Peyer's patch (tissue), 4 donors: ENCODE data around the gene KCNS1. TPM values are rescaled to one million over a fixed set of nuclear protein-coding genes. Genes with fewer than 3 reads are reported as not detected.

Experiments used
- DNase-seq, 3 donors: peaks; one replicate each; pipeline ENCODE4 v3.0.0-alpha.2; 2017 to 2019
- H3K27ac ChIP-seq, 4 donors: fragments of 200-600 bp; sonication (generic); one replicate each; pipeline ENCODE4 v1.5.1; 2016 to 2019
- H3K27me3 ChIP-seq, 2 donors: fragments of 200-600 bp; sonication (generic); one replicate each; pipeline ENCODE4 v1.5.1; 2019
- H3K36me3 ChIP-seq, 3 donors: fragments of 200-600 bp; sonication (generic); one replicate each; pipeline ENCODE4 v1.5.1; 2016 to 2019
- H3K4me1 ChIP-seq, 4 donors: fragments of 200-600 bp; sonication (generic); one replicate each; pipeline ENCODE4 v1.5.1; 2016 to 2019
- H3K4me3 ChIP-seq, 4 donors: fragments of 200-600 bp; sonication (generic); 1 replicate in 3 of 4; 2 replicates in 1 of 4; pipeline ENCODE4 v1.5.1; 2016 to 2019; ENCODE audit warnings: mild to moderate bottlenecking in 1 of 4
- H3K9me3 ChIP-seq, 4 donors: fragments of 200-600 bp; sonication (generic); one replicate each; pipeline ENCODE4 v1.5.1; 2016 to 2019; ENCODE audit warnings: mild to moderate bottlenecking in 1 of 4
- POLR2A ChIP-seq, 2 donors: fragments of 450-650 bp; IDR thresholded peaks; one replicate each; pipeline ENCODE4 v1.5.1; 2017; ENCODE audit warnings: antibody characterized with exemption in 2 of 2, mild to moderate bottlenecking in 2 of 2, moderate library complexity in 2 of 2
- total RNA-seq, 4 donors: library from RNA; depleted of rRNA; stranded (reverse); fragments of >200 nt; gene quantifications; one replicate each; pipeline ENCODE4 v1.1.0, GENCODE V29; 2016
- TF ChIP-seq, protein P1 (sequence below), 6 experiments: fragments of 450-650 bp in 4 of 6; fragments of 200-600 bp in 2 of 6; sonication (generic) in 1 of 6; IDR thresholded peaks; one replicate each; pipeline ENCODE4 v1.5.1; 2017 to 2019; ENCODE audit warnings: antibody characterized with exemption in 6 of 6, mild to moderate bottlenecking in 3 of 6, moderate library complexity in 1 of 6

The KCNS1 gene
- total RNA-seq, 4 donors from 2014 or later: 0.27 TPM; not detected in 3

DNA sequence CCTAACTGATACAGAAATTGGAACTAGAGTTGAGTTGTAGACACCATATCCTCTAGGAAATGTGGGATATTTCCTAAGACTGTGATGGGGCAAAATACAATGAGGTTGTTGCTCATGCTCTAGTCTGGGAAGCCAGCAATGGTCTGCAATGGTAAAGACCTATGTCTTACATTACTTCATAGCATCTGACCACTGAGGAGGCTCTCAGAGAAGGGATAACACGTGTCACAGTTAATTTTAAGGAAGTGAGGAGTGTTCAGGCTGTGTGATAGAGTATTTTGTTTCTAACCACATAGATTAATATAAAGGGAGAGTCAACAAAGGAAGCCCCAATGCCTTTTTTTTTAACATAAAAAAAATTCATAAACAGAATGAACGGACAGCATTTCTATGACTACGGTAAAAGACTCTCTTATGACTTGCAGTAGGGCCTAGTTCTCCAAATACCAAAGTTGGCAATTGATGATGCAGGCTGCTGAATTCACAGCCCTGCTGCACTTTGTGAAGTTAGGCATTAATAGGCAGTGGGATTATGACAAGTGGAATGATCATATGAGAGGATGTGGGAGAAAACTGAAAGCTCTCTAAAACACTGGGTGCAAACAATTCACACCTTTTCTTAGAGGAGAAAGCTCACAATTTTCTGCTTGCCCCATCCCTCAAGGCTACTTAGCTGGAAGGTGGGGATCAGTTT is 13.7 kb downstream of the KCNS1 start:
- Histone ChIP-seq H3K9me3 (peaks cover 0 to 3% (median 0%) of the 10 kb centered on the region in 4 donors), H3K27me3 (no peaks in the 10 kb centered on the region), H3K4me1 (no peaks in the 10 kb centered on the region), H3K36me3 (peaks cover 0 to 3% (median 0%) of the 10 kb centered on the region in 3 donors), H3K27ac (no peak overlapping the region), H3K4me3 (no peak overlapping the region)
- no peak for DNase-seq
- no peak for TF ChIP-seq POLR2A (IDR thresholded peaks at IDR 0.05)
- TF ChIP-seq, protein P1, sequence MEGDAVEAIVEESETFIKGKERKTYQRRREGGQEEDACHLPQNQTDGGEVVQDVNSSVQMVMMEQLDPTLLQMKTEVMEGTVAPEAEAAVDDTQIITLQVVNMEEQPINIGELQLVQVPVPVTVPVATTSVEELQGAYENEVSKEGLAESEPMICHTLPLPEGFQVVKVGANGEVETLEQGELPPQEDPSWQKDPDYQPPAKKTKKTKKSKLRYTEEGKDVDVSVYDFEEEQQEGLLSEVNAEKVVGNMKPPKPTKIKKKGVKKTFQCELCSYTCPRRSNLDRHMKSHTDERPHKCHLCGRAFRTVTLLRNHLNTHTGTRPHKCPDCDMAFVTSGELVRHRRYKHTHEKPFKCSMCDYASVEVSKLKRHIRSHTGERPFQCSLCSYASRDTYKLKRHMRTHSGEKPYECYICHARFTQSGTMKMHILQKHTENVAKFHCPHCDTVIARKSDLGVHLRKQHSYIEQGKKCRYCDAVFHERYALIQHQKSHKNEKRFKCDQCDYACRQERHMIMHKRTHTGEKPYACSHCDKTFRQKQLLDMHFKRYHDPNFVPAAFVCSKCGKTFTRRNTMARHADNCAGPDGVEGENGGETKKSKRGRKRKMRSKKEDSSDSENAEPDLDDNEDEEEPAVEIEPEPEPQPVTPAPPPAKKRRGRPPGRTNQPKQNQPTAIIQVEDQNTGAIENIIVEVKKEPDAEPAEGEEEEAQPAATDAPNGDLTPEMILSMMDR (IDR thresholded peaks at IDR 0.05): no peak

DNA sequence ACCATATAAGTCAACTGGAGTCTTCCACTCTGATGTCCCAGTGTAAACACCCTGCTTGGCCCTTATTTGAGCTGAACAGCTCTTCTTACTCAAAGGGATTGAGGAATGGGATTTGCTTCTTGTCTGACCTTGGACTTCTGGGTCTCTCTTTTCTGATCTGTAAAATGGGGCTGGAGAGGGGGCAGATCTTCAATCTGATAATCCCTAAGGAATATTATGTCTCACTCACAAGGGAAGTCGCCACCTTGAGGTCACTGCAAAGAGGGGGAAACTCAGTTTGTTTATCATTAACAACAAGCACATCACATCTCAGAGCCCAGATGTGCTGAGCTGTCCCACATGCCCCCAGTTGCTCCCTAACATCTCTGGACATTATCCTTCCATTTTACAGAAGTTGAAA is 15.1 kb downstream of the KCNS1 start:
- DNase-seq: no peak
- H3K4me3 ChIP-seq: no peak overlapping the region
- no peaks in the 10 kb centered on the region for H3K4me1 ChIP-seq
- peaks cover 0 to 17% (median 0%) of the 10 kb centered on the region in 3 donors for H3K36me3 ChIP-seq
- TF ChIP-seq, protein P1 (IDR thresholded peaks at IDR 0.05): no peak
- TF ChIP-seq POLR2A (IDR thresholded peaks at IDR 0.05): no peak
- no peaks in the 10 kb centered on the region for H3K27me3 ChIP-seq
- peaks cover 0 to 7% (median 0%) of the 10 kb centered on the region in 4 donors for H3K9me3 ChIP-seq
- H3K27ac ChIP-seq: no peak overlapping the region

DNA sequence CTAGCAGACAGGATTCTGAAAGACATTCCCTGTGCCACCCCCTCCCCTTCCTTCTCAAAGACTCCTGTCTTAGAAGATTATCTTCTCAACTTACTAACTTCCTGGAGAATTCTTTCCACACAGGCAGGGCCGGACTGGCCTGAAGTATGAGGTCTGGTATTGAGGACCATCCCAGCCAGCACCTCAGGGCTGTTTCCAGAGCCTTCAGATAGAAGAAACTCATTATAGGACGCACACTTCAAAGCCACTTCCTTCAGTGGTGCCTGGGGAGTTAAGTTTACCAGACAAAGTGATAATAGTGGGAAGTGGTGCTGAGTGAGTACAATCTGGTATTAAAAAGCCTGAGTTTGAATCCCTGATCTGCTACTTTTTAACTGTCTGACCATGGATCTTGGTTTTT is 15.6 kb downstream of the KCNS1 start:
- no peaks in the 10 kb centered on the region for H3K27me3 ChIP-seq
- H3K36me3 ChIP-seq: peaks cover 0 to 22% (median 0%) of the 10 kb centered on the region in 3 donors
- no peaks in the 10 kb centered on the region for H3K4me1 ChIP-seq
- no peak for TF ChIP-seq POLR2A (IDR thresholded peaks at IDR 0.05)
- TF ChIP-seq, protein P1 (IDR thresholded peaks at IDR 0.05): no peak
- no peak overlapping the region for H3K4me3 ChIP-seq
- DNase-seq: no peak
- H3K27ac ChIP-seq: no peak overlapping the region
- H3K9me3 ChIP-seq: peaks cover 0 to 7% (median 0%) of the 10 kb centered on the region in 4 donors

- peaks cover 0 to 34% (median 0%) of the 10 kb centered on the region in 3 donors for H3K36me3 ChIP-seq
- TF ChIP-seq POLR2A (IDR thresholded peaks at IDR 0.05): no peak
- TF ChIP-seq, protein P1 (IDR thresholded peaks at IDR 0.05): no peak
- H3K27ac ChIP-seq: no peak overlapping the region
- H3K27me3 ChIP-seq: no peaks in the 10 kb centered on the region
- H3K4me1 ChIP-seq: no peaks in the 10 kb centered on the region
- DNase-seq: no peak
- H3K9me3 ChIP-seq: peaks cover 0 to 7% (median 0%) of the 10 kb centered on the region in 4 donors
- no peak overlapping the region for H3K4me3 ChIP-seq
Measured at GRCh38 chr20:45083127-45083526, 17.8 kb downstream of the KCNS1 start.

- Histone ChIP-seq H3K9me3 (peaks cover 0 to 7% (median 0%) of the 10 kb centered on the region in 4 donors), H3K4me1 (no peaks in the 10 kb centered on the region), H3K27me3 (no peaks in the 10 kb centered on the region), H3K4me3 (no peak overlapping the region), H3K36me3 (peaks cover 0 to 40% (median 0%) of the 10 kb centered on the region in 3 donors), H3K27ac (no peak overlapping the region)
- no peak for DNase-seq
- TF ChIP-seq, protein P1 (IDR thresholded peaks at IDR 0.05): no peak
- TF ChIP-seq POLR2A (IDR thresholded peaks at IDR 0.05): no peak
Measured at GRCh38 chr20:45082468-45082867, 18.5 kb downstream of the KCNS1 start.
